Nephron (organoid): Measurements from ENCODE around the gene CCIN.

Source experiments
- H3K27ac Mint-ChIP-seq, 3 experiments: 2 replicates each; pipeline ENCODE4 v1.8.0; 2020; ENCODE audit warnings: mixed read lengths in 3 of 3, mild to moderate bottlenecking in 2 of 3, moderate library complexity in 1 of 3
- H3K27me3 Mint-ChIP-seq: 2 replicates; pipeline ENCODE4 v1.8.0; 2021; ENCODE audit warnings: low read depth, mild to moderate bottlenecking, moderate library complexity, mixed read lengths
- H3K36me3 Mint-ChIP-seq: 2 replicates; pipeline ENCODE4 v1.8.0; 2020; ENCODE audit warnings: low read depth, mixed read lengths
- H3K4me1 Mint-ChIP-seq: 2 replicates; pipeline ENCODE4 v1.8.0; 2020; ENCODE audit warnings: mixed read lengths
- H3K4me3 Mint-ChIP-seq, 3 experiments: 2 replicates each; pipeline ENCODE4 v1.8.0; 2020; ENCODE audit warnings: mild to moderate bottlenecking in 3 of 3, mixed read lengths in 3 of 3, moderate library complexity in 2 of 3
- H3K9me3 Mint-ChIP-seq: 2 replicates; pipeline ENCODE4 v1.8.0; 2020; ENCODE audit warnings: mixed read lengths
- TF ChIP-seq, protein P1 (sequence below), 3 experiments: fragments of 200-600 bp; sonication (generic); IDR thresholded peaks; one replicate each; pipeline ENCODE4 v1.5.0; 2021; ENCODE audit warnings: antibody characterized with exemption in 3 of 3; ENCODE audit not compliant: unreplicated experiment in 3 of 3

The CCIN gene

DNA sequence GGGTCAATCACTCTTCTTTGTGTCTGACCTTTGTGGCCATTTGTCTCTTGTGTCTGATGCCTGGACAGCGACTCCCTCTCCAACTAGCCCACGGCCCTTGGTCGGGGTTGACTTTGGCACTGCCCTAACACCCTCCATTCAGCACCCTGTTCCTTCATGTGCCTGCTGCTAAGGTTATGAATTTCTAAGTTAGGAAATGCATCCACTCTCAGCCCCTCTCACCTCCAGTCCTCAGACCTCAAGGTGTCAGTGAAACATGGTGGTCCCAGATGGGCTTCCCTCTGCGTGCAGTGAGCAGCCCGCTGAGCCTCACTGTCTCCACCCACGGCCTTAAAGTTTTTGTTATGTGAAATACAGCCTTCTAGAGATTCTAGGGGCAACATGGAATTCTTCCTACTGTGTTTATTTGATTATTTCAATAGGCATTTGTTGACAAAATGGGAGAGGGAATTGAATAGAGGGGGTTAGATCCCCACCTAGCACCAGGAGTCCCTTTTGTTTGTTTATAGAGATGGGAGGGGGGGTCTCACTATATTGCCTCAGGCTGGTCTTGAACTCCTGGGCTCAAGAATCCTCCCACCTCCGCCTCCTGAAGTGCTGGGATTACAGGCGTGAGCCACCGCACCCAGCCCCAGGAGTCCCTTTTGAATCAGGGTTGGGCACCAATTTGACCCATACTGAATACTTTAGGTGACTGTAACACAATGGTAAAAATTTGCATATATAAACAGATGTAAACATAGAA is 34.3 kb upstream of the CCIN start:
- Mint-ChIP-seq H3K27me3 (peaks cover 38% of the 10 kb centered on the region), H3K9me3 (no peaks in the 10 kb centered on the region), H3K4me1 (peaks cover 29% of the 10 kb centered on the region), H3K4me3 (peak overlapping the region; percentile 83 to 88 (median 87)), H3K36me3 (no peaks in the 10 kb centered on the region), H3K27ac (no peak overlapping the region)
- TF ChIP-seq, protein P1, sequence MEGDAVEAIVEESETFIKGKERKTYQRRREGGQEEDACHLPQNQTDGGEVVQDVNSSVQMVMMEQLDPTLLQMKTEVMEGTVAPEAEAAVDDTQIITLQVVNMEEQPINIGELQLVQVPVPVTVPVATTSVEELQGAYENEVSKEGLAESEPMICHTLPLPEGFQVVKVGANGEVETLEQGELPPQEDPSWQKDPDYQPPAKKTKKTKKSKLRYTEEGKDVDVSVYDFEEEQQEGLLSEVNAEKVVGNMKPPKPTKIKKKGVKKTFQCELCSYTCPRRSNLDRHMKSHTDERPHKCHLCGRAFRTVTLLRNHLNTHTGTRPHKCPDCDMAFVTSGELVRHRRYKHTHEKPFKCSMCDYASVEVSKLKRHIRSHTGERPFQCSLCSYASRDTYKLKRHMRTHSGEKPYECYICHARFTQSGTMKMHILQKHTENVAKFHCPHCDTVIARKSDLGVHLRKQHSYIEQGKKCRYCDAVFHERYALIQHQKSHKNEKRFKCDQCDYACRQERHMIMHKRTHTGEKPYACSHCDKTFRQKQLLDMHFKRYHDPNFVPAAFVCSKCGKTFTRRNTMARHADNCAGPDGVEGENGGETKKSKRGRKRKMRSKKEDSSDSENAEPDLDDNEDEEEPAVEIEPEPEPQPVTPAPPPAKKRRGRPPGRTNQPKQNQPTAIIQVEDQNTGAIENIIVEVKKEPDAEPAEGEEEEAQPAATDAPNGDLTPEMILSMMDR (IDR thresholded peaks at IDR 0.05; ENCODE audit: unreplicated experiment in 3 of 3), result no peak

DNA sequence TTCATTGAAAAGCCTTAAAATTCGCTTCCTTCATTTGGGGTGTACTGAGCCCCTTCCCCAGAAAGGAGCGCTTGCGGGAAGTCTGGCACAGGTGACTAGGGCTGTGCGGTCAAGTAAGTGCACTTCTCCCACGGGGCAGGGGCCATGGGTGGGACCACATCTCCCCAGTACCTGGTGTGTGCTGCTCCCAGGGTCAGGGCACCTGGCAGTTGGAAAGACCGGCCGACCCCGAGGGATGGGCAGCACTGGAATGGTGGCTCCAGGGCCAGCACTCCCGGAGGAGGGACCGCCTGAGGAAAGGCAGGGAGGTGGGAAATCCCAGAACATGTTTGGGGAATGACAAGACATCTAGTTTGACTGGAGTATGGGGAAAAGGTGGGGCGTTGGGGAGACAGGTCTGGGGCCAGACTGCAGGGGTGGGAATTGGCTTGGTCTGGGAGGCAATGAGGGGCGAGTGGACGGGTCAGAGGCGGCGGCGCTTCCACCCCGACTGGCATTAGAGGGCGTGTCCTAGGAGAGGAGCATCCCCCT is 33.4 kb upstream of the CCIN start:
- Mint-ChIP-seq H3K4me1 (peaks cover 38% of the 10 kb centered on the region), H3K36me3 (no peaks in the 10 kb centered on the region), H3K27ac (peak overlapping the region in 1 of 3 experiments; percentile 60), H3K27me3 (peaks cover 41% of the 10 kb centered on the region), H3K4me3 (peak overlapping the region; percentile 83 to 88 (median 87)), H3K9me3 (no peaks in the 10 kb centered on the region)
- TF ChIP-seq, protein P1 (IDR thresholded peaks at IDR 0.05; ENCODE audit: unreplicated experiment in 3 of 3), result no peak

DNA sequence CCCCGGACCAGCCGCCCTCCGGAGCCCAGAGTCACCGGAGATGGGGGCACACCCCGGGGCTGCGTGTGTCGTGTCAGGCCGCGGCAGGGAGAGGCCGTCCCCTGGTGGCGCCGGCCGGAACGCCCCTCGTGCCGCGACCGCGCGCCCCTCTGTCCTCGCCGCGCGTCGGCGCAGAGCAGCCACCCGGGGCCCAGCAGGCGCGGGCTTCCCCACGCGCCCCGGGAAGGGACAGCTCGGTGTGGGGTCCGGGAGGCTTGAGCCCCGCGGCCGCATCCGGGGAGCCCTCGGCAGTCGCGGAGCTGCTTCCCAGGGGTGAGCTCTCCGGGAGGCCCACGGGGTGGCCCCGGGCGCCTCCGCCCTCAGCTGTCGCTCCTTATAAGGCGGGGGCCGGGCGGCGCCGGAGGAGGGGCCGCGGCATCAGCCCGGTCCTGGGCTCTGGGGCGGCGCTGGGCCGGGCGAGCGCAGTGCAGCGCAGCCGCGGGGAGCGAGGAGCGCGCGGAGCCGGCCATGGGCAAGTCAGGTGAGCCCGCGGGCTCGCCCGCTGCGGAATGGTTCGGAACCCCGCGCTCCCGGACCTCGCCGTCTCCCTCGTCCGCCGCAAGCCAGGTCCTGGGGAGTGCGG is 32.8 kb upstream of the CCIN start, which contains the start of gene GLIPR2:
Gene GLIPR2 (plus strand): TSS at position 462 of the 622 bp plus-strand sequence. CDS start 46 bp downstream, at position 508.
- H3K4me3 Mint-ChIP-seq, result peak within 1 kb of the TSS; percentile 95 to 96 (median 96)
- peaks cover 41% of the 10 kb centered on the region for H3K27me3 Mint-ChIP-seq
- H3K36me3 Mint-ChIP-seq, result no peaks in the 10 kb centered on the region
- no peaks in the 10 kb centered on the region for H3K9me3 Mint-ChIP-seq
- peaks cover 44% of the 10 kb centered on the region for H3K4me1 Mint-ChIP-seq
- H3K27ac Mint-ChIP-seq, result peak within 1 kb of the TSS; percentile 64 to 82 (median 79)
- TF ChIP-seq, protein P1 (IDR thresholded peaks at IDR 0.05; ENCODE audit: unreplicated experiment in 3 of 3), result peak; percentile 33 to 54 (median 45)

DNA sequence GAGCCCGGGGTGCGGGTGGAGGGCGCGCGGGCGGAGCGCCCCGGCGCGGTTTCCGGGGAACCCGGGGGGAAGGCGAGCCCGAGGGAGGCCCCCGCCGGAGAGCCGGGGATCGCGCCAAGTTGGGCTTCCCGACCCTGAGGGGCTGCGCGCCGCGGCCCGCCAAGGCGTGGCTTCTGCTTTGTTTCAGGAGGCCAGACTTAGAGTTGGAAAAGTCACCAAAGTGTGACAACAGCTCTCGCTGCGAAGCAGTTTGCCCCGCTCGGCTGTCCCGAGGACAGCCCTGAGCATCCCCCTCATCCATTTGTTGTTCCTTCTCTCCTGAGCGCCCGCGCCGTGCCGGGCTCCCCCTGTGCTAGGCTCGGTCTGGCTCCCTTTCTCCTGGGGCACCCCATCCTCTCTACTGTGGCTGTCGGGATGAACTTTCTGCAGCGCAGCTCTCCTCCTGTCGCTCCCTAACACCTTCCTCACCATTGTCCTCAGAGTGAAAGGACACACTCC is 32.2 kb upstream of the CCIN start:
- TF ChIP-seq, protein P1 (IDR thresholded peaks at IDR 0.05; ENCODE audit: unreplicated experiment in 3 of 3), result no peak
- no peaks in the 10 kb centered on the region for H3K36me3 Mint-ChIP-seq
- H3K27me3 Mint-ChIP-seq, result peaks cover 41% of the 10 kb centered on the region
- no peaks in the 10 kb centered on the region for H3K9me3 Mint-ChIP-seq
- peak overlapping the region; percentile 64 to 82 (median 79) for H3K27ac Mint-ChIP-seq
- peaks cover 49% of the 10 kb centered on the region for H3K4me1 Mint-ChIP-seq
- H3K4me3 Mint-ChIP-seq, result peak overlapping the region; percentile 95 to 96 (median 96)

DNA sequence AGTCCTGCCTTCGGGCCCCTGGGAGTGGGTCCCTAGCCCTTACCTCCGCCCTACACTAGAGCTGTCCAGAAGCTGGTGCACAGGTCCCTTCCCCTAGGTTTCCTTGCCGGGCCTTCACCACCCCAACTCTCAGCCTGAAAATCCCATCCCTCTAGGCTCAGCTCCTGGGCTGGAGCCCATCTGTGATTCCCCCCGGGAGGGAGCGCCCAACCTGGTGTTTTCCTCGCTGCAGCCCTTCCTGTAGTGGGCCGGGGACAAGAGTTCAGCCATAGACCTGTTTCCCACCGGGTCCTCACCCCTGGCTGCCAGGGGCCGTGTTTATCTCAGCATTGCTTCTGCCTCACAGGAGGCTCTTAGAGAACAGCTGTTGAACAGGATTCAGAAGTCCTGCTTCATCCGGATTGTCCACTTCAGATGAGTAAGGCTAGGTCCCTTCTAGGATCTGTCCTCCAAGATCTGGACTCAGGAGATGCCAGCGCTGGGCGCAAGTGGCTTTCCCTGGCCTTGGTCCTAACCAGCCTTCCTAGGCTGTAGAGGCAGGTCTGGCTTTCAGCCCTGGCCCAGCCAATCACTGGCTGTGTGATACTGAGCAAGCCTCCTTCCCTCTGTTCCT is 31.7 kb upstream of the CCIN start:
- Mint-ChIP-seq H3K27me3 (peaks cover 41% of the 10 kb centered on the region), H3K4me1 (peaks cover 55% of the 10 kb centered on the region), H3K27ac (peak overlapping the region; percentile 64 to 82 (median 79)), H3K9me3 (no peaks in the 10 kb centered on the region), H3K4me3 (peak overlapping the region; percentile 95 to 96 (median 96)), H3K36me3 (no peaks in the 10 kb centered on the region)
- TF ChIP-seq, protein P1 (IDR thresholded peaks at IDR 0.05; ENCODE audit: unreplicated experiment in 3 of 3), result no peak
